ENCODE measurements around the gene TOGARAM1. TPM values are rescaled to one million over a fixed set of nuclear protein-coding genes. Genes with fewer than 3 reads are reported as not detected.

The TOGARAM1 gene
- total and polyA plus RNA-seq, 7 experiments from 2014 or later, result 8.7 to 17.5 (median 12.0) TPM

DNA sequence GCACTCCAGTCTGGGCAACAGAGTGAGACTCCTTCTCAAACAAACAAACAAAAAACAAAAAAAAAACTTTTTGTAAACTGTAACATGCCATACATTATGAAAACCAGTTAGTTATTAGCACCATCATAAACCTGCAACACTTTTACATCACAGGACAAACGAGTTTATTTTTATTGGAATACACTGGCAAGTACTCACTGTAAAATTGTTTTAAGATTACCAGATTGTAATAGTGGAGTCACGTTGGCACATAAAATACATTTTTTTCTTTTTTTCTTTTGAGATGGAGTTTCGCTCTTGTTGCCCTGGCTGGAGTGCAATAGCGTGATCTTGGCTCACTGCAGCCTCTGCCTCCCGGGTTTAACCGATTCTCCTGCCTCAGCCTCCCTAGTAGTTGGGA lies 156.6 kb downstream of the TOGARAM1 start:
- POLR2A ChIA-PET, result interaction anchor here (0.6 kb wide), 1 partner anchor 8 kb away, joined by 4 read pairs; no protein-coding TSS in a partner anchor
- intact Hi-C loops (cut with micrococcal nuclease), result no loop called here
- CTCF ChIA-PET, result no interaction called here

DNA sequence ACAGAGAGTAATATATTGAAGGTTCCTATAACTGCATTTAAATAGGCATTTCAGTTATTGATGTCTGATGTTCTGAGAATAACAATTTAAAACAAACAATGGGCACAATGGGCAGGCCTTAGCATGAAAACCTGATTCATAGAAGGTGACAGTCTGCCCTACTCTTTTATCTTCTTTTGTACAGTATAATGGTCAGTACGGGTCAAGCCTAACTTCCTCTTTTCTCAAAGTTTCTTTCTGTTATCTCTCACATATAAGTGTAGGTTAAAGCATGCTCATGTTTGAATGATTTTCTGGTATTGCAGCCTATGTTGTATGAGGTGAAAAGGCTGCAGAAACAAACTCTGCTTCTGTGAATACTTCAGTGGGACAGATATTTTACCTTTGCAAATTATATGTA lies 158.1 kb downstream of the TOGARAM1 start:
- POLR2A ChIA-PET, result no interaction called here
- Mint-ChIP-seq H3K27me3 (no peaks in the 10 kb centered on the region), H3K27ac (peak overlapping the region in 5 of 9 donors; percentile 2 to 69 (median 9)), H3K4me1 (peaks cover 0 to 4% (median 0%) of the 10 kb centered on the region in 7 donors), H3K4me3 (no peak overlapping the region), H3K9me3 (no peaks in the 10 kb centered on the region), H3K36me3 (peaks cover 0 to 47% (median 27%) of the 10 kb centered on the region in 5 donors)
- H3K36me3 ChIP-seq (ENCODE audit: control insufficient read depth in 2 of 3, insufficient read depth in 3 of 3, low read length in 3 of 3), result peaks cover 4 to 74% (median 7%) of the 10 kb centered on the region in 3 experiments
- no peak overlapping the region for H3K27ac ChIP-seq (ENCODE audit: low read depth, low read length)
- H3K4me3 ChIP-seq (ENCODE audit: low read length), result no peak overlapping the region
- intact Hi-C loops (cut with micrococcal nuclease), result no loop called here
- DNase-seq, result no peak
- H3K27me3 ChIP-seq (ENCODE audit: control insufficient read depth in 2 of 2, insufficient read depth in 2 of 2, low read length in 2 of 2), result no peaks in the 10 kb centered on the region
- CTCF ChIA-PET, result no interaction called here
- H3K4me1 ChIP-seq (ENCODE audit: control insufficient read depth in 2 of 2, insufficient read depth in 2 of 2, low read length in 2 of 2), result no peaks in the 10 kb centered on the region
- ATAC-seq, result no peak
- H3K9me3 ChIP-seq (ENCODE audit: control insufficient read depth in 2 of 3, low read length in 3 of 3), result no peaks in the 10 kb centered on the region

More for the DNA sequence above, 156.6 kb downstream of the TOGARAM1 start:
- H3K27ac ChIP-seq (ENCODE audit: low read depth, low read length), result no peak overlapping the region
- DNase-seq, result no peak
- Mint-ChIP-seq H3K4me1 (peaks cover 1 to 4% (median 3%) of the 10 kb centered on the region in 7 donors), H3K27ac (no peak overlapping the region), H3K4me3 (no peak overlapping the region), H3K36me3 (peaks cover 0 to 41% (median 21%) of the 10 kb centered on the region in 5 donors), H3K9me3 (no peaks in the 10 kb centered on the region), H3K27me3 (no peaks in the 10 kb centered on the region)
- H3K4me1 ChIP-seq (ENCODE audit: control insufficient read depth in 2 of 2, insufficient read depth in 2 of 2, low read length in 2 of 2), result no peaks in the 10 kb centered on the region
- ATAC-seq, result no peak
- no peak overlapping the region for H3K4me3 ChIP-seq (ENCODE audit: low read length)
- H3K36me3 ChIP-seq (ENCODE audit: control insufficient read depth in 2 of 3, insufficient read depth in 3 of 3, low read length in 3 of 3), result peaks cover 5 to 68% (median 14%) of the 10 kb centered on the region in 3 experiments
- no peaks in the 10 kb centered on the region for H3K9me3 ChIP-seq (ENCODE audit: control insufficient read depth in 2 of 3, low read length in 3 of 3)
- H3K27me3 ChIP-seq (ENCODE audit: control insufficient read depth in 2 of 2, insufficient read depth in 2 of 2, low read length in 2 of 2), result no peaks in the 10 kb centered on the region

DNA sequence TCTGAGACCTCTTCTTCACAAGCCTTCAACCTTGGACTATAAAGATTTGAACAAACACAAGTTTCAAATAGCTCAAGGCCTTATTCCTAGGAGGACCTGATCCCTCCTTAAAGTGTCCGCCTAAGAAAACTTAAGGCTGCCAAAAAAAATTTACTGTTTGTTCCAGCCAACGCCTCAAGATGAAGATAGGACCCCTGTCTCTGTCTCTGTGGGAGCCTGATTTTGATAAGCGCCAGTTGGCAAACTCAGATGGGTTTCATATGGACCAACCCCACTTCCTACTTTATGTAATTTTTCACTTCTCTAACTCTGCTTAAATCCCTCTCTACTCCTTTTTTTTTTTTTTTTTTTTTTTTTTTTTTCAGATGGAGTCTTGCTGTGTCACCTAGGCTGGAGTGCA lies 161.3 kb downstream of the TOGARAM1 start:
- DNase-seq, result no peak

More for the DNA sequence above, 161.3 kb downstream of the TOGARAM1 start:
- H3K9me3 ChIP-seq (ENCODE audit: control insufficient read depth in 2 of 3, low read length in 3 of 3), result no peaks in the 10 kb centered on the region
- H3K4me3 ChIP-seq (ENCODE audit: low read length), result no peak overlapping the region
- intact Hi-C loops (cut with micrococcal nuclease), result no loop called here
- ATAC-seq, result no peak
- H3K36me3 ChIP-seq (ENCODE audit: control insufficient read depth in 2 of 3, insufficient read depth in 3 of 3, low read length in 3 of 3), result peaks cover 0 to 58% (median 4%) of the 10 kb centered on the region in 3 experiments
- H3K27me3 Mint-ChIP-seq, result no peaks in the 10 kb centered on the region
- H3K36me3 Mint-ChIP-seq, result peaks cover 8 to 52% (median 25%) of the 10 kb centered on the region in 5 donors
- no peak overlapping the region for H3K27ac ChIP-seq (ENCODE audit: low read depth, low read length)
- no peak overlapping the region for H3K27ac Mint-ChIP-seq
- no peaks in the 10 kb centered on the region for H3K4me1 ChIP-seq (ENCODE audit: control insufficient read depth in 2 of 2, insufficient read depth in 2 of 2, low read length in 2 of 2)
- H3K9me3 Mint-ChIP-seq, result no peaks in the 10 kb centered on the region
- no peaks in the 10 kb centered on the region for H3K27me3 ChIP-seq (ENCODE audit: control insufficient read depth in 2 of 2, insufficient read depth in 2 of 2, low read length in 2 of 2)
- peaks cover 1 to 12% (median 8%) of the 10 kb centered on the region in 7 donors for H3K4me1 Mint-ChIP-seq
- H3K4me3 Mint-ChIP-seq, result no peak overlapping the region
- ChIA-PET CTCF (no interaction called here), POLR2A (no interaction called here)

Other genes with a start within 250 kb of the TOGARAM1 start
- gene KLHL28, start 243 bp upstream of the TOGARAM1 start, total RNA-seq, result 10 to 100 TPM; 22.1 to 50.2 (median 41.4) TPM
- gene KLHL28, start 243 bp upstream of the TOGARAM1 start, polyA plus RNA-seq, result 10 to 100 TPM; 41.0 to 48.9 TPM
- 10 to 100 TPM; 46.2 to 81.8 (median 58.4) TPM for gene PRPF39, start 121.9 kb downstream of the TOGARAM1 start, total RNA-seq
- 10 to 100 TPM; 10.5 to 13.7 TPM for gene PRPF39, start 121.9 kb downstream of the TOGARAM1 start, polyA plus RNA-seq
- 10 to 100 TPM; 31.7 to 66.2 (median 55.4) TPM for gene FKBP3, start 172.3 kb downstream of the TOGARAM1 start, total RNA-seq
- 10 to 100 TPM; 48.9 to 82.6 TPM for gene FKBP3, start 172.3 kb downstream of the TOGARAM1 start, polyA plus RNA-seq
- gene FANCM, start 173.7 kb downstream of the TOGARAM1 start, total RNA-seq, result 10 to 100 TPM in 2 of 5 experiments, 1 to 10 TPM in 3; 9.1 to 12.3 (median 9.8) TPM
- gene FANCM, start 173.7 kb downstream of the TOGARAM1 start, polyA plus RNA-seq, result 1 to 10 TPM; 6.9 to 9.0 TPM

Measured in naive thymus-derived CD4-positive, alpha-beta T cell (primary cell).